ENCODE results near the gene PTPRE.

DNA sequence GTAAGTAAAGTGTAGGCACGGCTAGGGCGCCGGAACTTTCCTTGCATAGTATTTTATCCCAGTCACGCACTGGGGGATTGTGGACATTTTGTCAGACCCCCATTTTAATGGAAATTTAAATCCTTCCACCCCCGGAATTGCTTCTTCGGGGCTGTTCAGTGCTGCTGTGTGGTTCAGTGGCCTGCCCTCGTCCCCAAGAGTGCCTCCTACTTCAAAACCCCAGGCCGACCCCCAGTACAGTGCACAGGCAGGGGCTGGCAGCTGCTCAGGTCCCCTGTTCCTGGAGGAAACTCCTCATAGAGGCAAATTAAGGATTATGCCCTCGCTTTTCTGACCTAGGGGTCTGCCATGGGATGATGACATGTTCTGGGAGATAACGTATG is 94.5 kb downstream of the PTPRE start:
- TF ChIP-seq, protein P1, sequence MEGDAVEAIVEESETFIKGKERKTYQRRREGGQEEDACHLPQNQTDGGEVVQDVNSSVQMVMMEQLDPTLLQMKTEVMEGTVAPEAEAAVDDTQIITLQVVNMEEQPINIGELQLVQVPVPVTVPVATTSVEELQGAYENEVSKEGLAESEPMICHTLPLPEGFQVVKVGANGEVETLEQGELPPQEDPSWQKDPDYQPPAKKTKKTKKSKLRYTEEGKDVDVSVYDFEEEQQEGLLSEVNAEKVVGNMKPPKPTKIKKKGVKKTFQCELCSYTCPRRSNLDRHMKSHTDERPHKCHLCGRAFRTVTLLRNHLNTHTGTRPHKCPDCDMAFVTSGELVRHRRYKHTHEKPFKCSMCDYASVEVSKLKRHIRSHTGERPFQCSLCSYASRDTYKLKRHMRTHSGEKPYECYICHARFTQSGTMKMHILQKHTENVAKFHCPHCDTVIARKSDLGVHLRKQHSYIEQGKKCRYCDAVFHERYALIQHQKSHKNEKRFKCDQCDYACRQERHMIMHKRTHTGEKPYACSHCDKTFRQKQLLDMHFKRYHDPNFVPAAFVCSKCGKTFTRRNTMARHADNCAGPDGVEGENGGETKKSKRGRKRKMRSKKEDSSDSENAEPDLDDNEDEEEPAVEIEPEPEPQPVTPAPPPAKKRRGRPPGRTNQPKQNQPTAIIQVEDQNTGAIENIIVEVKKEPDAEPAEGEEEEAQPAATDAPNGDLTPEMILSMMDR (IDR thresholded peaks at IDR 0.05; ENCODE audit: insufficient read depth, low read length), result no peak
- no peak for TF ChIP-seq GABPA (IDR thresholded peaks at IDR 0.05; ENCODE audit: low read depth)

Data from HL-60 (cell line).